Measurements from ENCODE around the gene TAS1R2.

The TAS1R2 gene

GRCh38 chr1:18796950-18797349 lies 62.5 kb downstream of the TAS1R2 start:
- no peak for DNase-seq

- DNase-seq: no peak
Observed at GRCh38 chr1:18795002-18795689, 64.3 kb downstream of the TAS1R2 start.

- DNase-seq: no peak
Observed at GRCh38 chr1:18794561-18794960, 64.9 kb downstream of the TAS1R2 start.

GRCh38 chr1:18794051-18794450 lies 65.4 kb downstream of the TAS1R2 start:
- DNase-seq: no peak

GRCh38 chr1:18793164-18793563 lies 66.3 kb downstream of the TAS1R2 start:
- no peak for DNase-seq

DNA sequence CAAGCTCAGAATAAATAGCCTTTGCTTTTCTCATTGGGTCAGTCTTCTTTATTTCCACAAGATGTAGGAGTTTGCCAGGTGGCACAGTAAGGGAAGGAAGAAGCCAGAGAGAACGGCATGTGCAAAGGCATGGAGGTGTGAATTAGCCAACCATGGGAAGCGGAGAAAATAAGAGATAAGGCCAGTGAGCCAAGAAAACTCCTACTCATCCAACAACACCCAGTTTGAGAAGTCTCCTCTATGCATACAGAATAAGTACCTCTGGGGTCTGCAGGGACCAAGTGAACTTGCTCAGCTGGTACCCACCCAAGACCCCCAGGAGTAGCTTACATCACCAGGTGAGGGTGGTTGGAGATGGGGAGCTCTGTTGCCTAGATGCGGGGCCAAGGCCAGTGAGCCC lies 66.7 kb downstream of the TAS1R2 start:
- DNase-seq: no peak

Data from NCI-H748 treated with DMSO at 0.1 percent for 48 hours (cell line).